Activated CD8-positive, alpha-beta T cell treated with anti-CD3 and anti-CD28 coated beads for 36 hours (primary cell): Measurements from ENCODE around the gene PLCG2. TPM values are rescaled to one million over a fixed set of nuclear protein-coding genes. Genes with fewer than 3 reads are reported as not detected.

Experiments
- ATAC-seq: fragments of 200-7000 bp; cut with Tn5 transposase; one replicate; pipeline ENCODE4 v1.10.0; 2021; ENCODE audit warnings: mild to moderate bottlenecking, moderate library complexity
- CTCF ChIA-PET: fragments of 350-600 bp; sonication (Branson Sonifier 250); formaldehyde crosslinking; loops from one replicate; lab custom pipeline; 2021; ENCODE audit warnings: antibody characterized with exemption; lab: Charles Lee
- POLR2A ChIA-PET: fragments of 350-600 bp; sonication (Branson Sonifier 250); formaldehyde crosslinking; loops from one replicate; lab custom pipeline; 2021; ENCODE audit warnings: antibody characterized with exemption; lab: Charles Lee
- DNase-seq: peaks from one replicate; pipeline ENCODE4 v3.0.0-alpha.2; 2020
- H3K27ac Mint-ChIP-seq: one replicate; pipeline ENCODE4 v1.8.0; 2021; ENCODE audit warnings: mild to moderate bottlenecking, mixed read lengths
- H3K27me3 Mint-ChIP-seq: one replicate; pipeline ENCODE4 v1.8.0; 2021; ENCODE audit warnings: mixed read lengths
- H3K36me3 Mint-ChIP-seq: one replicate; pipeline ENCODE4 v1.8.0; 2021; ENCODE audit warnings: low read depth, mixed read lengths
- H3K4me1 Mint-ChIP-seq: one replicate; pipeline ENCODE4 v1.8.0; 2021; ENCODE audit warnings: low read depth, mixed read lengths
- H3K4me3 Mint-ChIP-seq: one replicate; pipeline ENCODE4 v1.8.0; 2021; ENCODE audit warnings: mild to moderate bottlenecking, moderate library complexity, mixed read lengths
- H3K9me3 Mint-ChIP-seq: one replicate; pipeline ENCODE4 v1.8.0; 2021; ENCODE audit warnings: mixed read lengths
- CTCF ChIP-seq: fragments of 200-600 bp; IDR thresholded peaks from one replicate; pipeline ENCODE4 v1.8.0; 2022; ENCODE audit warnings: antibody characterized with exemption, mild to moderate bottlenecking
- intact Hi-C: fragments of 100-400 bp; cut with micrococcal nuclease; formaldehyde crosslinking; loops from one replicate; pipeline ENCODE4 v1.10.0; 2022
- total RNA-seq, 2 experiments: library from RNA; stranded (reverse); gene quantifications; one replicate each; pipeline ENCODE4 v1.2.3, GENCODE V29; 2021

The PLCG2 gene
- total RNA-seq, 2 experiments from 2014 or later = 12.7 to 13.7 TPM

GRCh38 chr16:81920498-81920897 is 141.4 kb downstream of the PLCG2 start:
- ATAC-seq = no peak
- Mint-ChIP-seq H3K27me3 (no peaks in the 10 kb centered on the region), H3K9me3 (no peaks in the 10 kb centered on the region), H3K4me1 (no peaks in the 10 kb centered on the region), H3K27ac (no peak overlapping the region), H3K4me3 (no peak overlapping the region), H3K36me3 (no peaks in the 10 kb centered on the region)
- no peak for TF ChIP-seq CTCF
- ChIA-PET CTCF (no interaction called here), POLR2A (interaction anchor here (0.5 kb wide), 1 partner anchor 731 kb away, joined by 3 read pairs; no protein-coding TSS in a partner anchor)
- intact Hi-C loops = no loop called here
- no peak for DNase-seq

- ChIA-PET POLR2A (no interaction called here), CTCF (no interaction called here)
- no peak for TF ChIP-seq CTCF
- no peaks in the 10 kb centered on the region for H3K9me3 Mint-ChIP-seq
- DNase-seq (no peak), ATAC-seq (no peak)
- no peak overlapping the region for H3K27ac Mint-ChIP-seq
- no peaks in the 10 kb centered on the region for H3K4me1 Mint-ChIP-seq
- no peaks in the 10 kb centered on the region for H3K36me3 Mint-ChIP-seq
- no peak overlapping the region for H3K4me3 Mint-ChIP-seq
- H3K27me3 Mint-ChIP-seq = no peaks in the 10 kb centered on the region
- intact Hi-C loops = no loop called here
Observed at GRCh38 chr16:81921085-81921814, 142.2 kb downstream of the PLCG2 start.

- ChIA-PET CTCF (no interaction called here), POLR2A (no interaction called here)
- no peaks in the 10 kb centered on the region for H3K4me1 Mint-ChIP-seq
- no peaks in the 10 kb centered on the region for H3K27me3 Mint-ChIP-seq
- TF ChIP-seq CTCF = no peak
- no peak overlapping the region for H3K4me3 Mint-ChIP-seq
- intact Hi-C loops = no loop called here
- DNase-seq = no peak
- ATAC-seq = no peak
- H3K9me3 Mint-ChIP-seq = no peaks in the 10 kb centered on the region
- no peaks in the 10 kb centered on the region for H3K36me3 Mint-ChIP-seq
- H3K27ac Mint-ChIP-seq = no peak overlapping the region
Observed at GRCh38 chr16:81921843-81922584, 142.9 kb downstream of the PLCG2 start.

- DNase-seq (no peak), ATAC-seq (no peak)
- H3K36me3 Mint-ChIP-seq = no peaks in the 10 kb centered on the region
- no peaks in the 10 kb centered on the region for H3K4me1 Mint-ChIP-seq
- TF ChIP-seq CTCF = no peak
- no peaks in the 10 kb centered on the region for H3K27me3 Mint-ChIP-seq
- H3K9me3 Mint-ChIP-seq = no peaks in the 10 kb centered on the region
- ChIA-PET CTCF (no interaction called here), POLR2A (no interaction called here)
- H3K27ac Mint-ChIP-seq = no peak overlapping the region
- intact Hi-C loops = no loop called here
- no peak overlapping the region for H3K4me3 Mint-ChIP-seq
Observed at GRCh38 chr16:81923296-81923695, 144.2 kb downstream of the PLCG2 start.

GRCh38 chr16:81925016-81925415 is 145.9 kb downstream of the PLCG2 start:
- Mint-ChIP-seq H3K4me3 (no peak overlapping the region), H3K36me3 (no peaks in the 10 kb centered on the region), H3K27me3 (no peaks in the 10 kb centered on the region), H3K27ac (no peak overlapping the region), H3K4me1 (peaks cover 6% of the 10 kb centered on the region), H3K9me3 (no peaks in the 10 kb centered on the region)
- no peak for DNase-seq
- POLR2A ChIA-PET = no interaction called here
- intact Hi-C loops = no loop called here
- ATAC-seq = no peak
- CTCF ChIA-PET = no interaction called here
- TF ChIP-seq CTCF = no peak
